GM18858 (cell line): ENCODE measurements around the gene MIB1.
"Not testable (repeated sequence)": the region's sequence is repeated elsewhere in the genome, so short reads cannot be mapped to it uniquely, and the experiment has no call there.

Experiments
- ATAC-seq: cut with Tn5 transposase; IDR thresholded peaks from one replicate; pipeline ENCODE4 v1.9.1; 2021; ENCODE audit not compliant: unreplicated experiment

MIB1 gene

DNA sequence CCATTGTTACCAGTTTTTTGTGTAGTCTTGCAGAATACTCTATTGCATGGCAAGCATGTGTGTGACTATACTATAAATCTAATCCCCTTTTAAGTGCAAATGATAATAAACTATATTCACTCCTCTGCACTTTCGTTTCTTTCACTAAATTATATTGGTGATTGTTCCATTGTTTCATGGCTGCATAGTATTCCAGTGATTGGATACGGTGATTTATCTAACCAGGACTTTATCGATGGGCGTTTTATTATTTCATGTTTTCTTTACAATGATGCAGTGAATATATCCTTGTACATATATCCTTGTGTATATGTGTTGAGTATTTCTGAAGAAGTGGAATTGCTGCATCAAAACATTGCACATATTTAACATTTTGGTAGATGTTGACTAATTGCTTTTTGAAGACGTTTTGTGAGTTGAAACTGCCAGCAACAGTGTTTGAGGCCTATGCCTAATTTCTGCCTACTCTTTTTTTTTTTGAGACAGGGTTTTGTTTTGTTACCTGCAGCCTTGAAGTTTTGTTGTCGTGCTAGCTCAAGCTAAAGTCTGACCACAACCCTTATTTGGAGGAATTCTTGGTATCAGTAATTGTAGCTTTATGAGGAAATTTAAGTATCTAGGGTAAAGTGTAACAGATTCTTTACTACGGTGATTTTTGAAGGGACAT, 2.7 kb downstream of the MIB1 start:
- ATAC-seq = no peak

DNA sequence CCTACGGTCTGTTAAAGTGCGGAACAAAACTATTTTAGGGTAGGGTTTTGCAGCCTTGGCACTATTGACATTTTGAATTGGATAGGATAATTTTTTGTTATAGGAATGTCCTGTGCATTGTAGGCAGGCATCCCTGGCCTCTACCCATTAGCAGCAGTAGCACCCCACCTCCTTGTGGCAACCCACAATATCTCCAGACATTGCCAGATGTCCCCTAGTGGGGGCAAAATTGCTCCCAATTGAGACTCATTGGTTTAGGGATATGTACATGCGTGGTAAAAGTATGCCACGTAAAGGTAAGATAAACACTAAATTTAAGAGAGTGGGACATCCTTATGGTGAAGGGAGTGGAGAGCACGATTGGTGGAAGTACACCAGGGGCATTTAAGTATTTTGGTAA, 4.6 kb downstream of the MIB1 start:
- ATAC-seq = no peak

- no peak for ATAC-seq
Observed at GRCh38 chr18:21747268-21747667, 6.7 kb downstream of the MIB1 start.

GRCh38 chr18:21747764-21748693, 7.4 kb downstream of the MIB1 start:
- ATAC-seq = no peak

GRCh38 chr18:21757833-21758232, 17.2 kb downstream of the MIB1 start:
- ATAC-seq = no peak

DNA sequence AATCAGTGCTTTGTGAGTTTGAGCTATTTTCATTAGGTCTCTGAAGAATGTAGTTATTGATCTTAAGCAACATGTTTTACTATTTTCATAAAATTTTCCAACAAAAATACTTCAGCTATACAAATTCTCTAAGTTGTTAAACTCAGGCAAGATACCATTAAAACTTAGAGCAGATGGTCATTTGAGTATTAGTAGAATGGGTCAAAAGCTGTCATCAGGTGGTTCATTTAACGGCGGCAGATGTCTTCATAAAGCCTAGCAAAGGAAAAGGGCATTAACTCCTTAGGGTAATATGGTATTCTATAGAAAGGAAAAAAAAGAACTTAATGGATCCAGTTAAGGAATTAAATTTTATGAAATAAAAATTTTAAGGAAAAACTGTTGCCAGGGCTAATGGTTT, 19.2 kb downstream of the MIB1 start:
- no peak for ATAC-seq

DNA sequence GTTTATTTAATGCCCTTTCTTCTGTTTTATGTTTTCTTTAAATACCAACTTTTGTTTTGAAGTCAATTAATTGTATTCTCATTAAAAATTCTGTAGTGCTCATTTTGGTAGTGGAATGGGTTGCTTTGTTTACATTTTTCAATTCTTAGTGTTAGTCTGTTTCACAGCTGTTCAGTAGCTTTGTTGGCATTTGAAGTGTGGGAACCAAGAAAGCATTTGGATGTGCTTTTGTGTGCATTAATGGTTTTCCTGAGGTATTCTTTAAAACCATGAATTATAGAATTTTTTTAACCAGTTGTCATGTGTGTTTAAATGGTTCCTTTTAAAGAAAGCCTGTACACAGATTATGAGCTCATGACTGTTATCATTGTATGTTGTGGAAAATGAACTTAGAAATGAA, 19.7 kb downstream of the MIB1 start:
- ATAC-seq = no peak

DNA sequence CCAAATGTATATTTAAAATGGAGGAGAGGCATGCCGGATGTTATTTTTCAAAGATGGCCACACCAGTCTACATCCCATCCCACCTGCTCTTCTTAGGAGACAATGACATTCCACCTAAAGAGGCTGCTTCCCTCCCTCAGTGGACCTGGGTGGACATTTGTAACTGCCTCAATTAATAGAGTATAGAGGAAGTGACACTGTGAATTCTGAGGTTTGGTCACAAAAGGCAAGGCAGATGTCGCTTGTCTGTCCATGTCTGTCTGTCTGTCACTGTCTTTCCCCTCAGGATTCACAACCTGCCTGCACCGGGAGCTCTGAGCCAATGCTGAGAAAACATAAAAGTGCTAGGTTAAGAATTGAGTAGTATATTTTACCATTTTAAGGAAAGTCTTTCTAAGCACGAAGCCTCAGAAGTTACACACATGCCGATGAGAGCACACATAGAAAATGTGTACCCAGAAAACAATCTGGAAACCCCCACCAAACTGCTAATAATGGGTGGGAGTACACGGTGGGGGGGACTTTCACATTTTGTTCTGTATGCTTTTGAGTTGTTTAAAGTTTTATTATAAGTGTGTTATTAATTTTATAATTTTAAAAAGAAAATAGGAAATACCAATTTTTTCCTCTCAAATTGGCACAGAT, 21.0 kb downstream of the MIB1 start:
- ATAC-seq = no peak

DNA sequence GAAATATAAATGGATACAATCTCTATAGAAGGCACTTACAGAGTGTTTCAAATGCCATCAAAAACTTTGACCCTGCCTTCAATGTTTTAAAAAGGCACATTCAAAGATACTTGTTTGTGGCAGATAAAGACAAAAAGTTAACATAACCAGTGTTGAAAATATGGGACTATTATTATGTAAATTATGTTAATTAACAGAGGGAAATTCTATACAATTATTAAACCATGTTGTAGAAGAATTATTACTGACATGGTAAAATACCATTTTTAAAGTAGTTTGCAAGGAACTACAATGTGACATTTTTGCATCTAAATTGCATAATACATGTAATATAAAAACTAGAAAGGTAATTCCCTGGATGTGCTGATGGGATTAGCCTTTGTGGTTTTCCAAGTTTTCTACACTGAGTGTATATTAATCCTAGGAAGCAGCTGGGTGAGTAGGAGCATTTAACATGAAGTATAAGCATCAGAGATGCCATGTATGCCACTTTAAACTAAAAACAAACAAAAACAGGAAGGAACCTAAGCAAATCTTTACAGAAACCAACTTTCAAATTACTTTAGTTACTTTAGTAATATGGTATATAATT, 21.7 kb downstream of the MIB1 start:
- ATAC-seq = no peak

- peak; percentile 35 for ATAC-seq
Observed at GRCh38 chr18:21763846-21764646, 23.5 kb downstream of the MIB1 start.

DNA sequence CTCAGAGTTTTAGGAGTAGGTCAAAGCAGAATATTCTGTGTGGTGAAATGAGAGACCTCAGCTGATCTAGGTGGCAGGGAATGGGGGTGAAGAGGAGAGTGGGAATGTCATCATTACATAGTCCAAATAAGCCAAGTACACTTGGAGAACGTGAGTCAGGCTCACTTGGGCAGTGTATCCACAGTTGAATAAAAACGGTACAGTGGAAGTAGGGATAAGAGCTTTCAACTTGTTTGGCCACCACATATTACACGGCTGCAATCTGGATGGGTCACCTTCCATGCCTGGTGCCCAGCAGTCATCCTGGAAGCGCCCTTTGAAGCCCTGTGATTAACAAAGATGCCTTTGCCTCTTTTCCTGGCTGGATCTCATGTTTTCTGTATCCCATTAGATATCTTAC, 28.6 kb downstream of the MIB1 start:
- no peak for ATAC-seq

DNA sequence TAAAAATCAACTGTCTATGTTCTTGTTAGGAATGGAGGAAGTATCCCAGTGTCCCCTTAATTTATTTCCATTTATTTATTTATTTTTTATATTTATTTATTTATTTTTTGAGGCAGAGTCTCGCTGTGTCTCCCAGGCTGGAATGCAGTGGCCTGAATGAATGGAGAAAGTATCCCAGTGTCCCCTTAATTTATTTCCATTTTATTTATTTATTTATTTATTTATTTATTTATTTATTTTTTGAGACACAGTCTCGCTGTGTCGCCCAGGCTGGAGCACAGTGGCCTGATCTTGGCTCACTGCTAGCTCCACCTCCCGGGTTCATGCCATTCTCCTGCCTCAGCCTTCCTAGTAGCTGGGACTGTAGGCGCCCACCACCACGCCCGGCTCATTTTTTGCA, 34.1 kb downstream of the MIB1 start:
- ATAC-seq = no peak

- ATAC-seq = peak; percentile 80
Observed at GRCh38 chr18:21777814-21778213, 37.2 kb downstream of the MIB1 start.

DNA sequence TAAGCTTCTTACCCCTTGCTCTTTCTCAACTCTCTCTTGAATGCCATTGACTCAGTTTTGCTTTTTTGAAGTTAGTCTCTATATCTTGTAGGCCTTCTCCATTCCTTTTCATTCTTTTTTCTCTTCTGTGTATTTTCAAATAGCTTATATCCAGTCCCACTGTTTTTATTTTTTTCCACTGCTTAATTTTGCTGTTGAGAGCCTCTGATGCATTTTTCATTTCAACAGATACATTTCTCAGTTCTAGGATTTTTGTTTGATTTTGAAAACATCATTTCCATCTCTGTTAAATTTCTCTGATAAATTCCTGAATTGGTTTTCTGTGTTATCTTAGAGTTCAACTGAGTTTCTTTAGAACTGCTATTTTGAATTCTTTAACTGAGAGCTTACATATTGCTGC, 45.9 kb downstream of the MIB1 start:
- no peak for ATAC-seq

- not testable (repeated sequence) for ATAC-seq
Observed at GRCh38 chr18:21796089-21796488, 55.5 kb downstream of the MIB1 start.

DNA sequence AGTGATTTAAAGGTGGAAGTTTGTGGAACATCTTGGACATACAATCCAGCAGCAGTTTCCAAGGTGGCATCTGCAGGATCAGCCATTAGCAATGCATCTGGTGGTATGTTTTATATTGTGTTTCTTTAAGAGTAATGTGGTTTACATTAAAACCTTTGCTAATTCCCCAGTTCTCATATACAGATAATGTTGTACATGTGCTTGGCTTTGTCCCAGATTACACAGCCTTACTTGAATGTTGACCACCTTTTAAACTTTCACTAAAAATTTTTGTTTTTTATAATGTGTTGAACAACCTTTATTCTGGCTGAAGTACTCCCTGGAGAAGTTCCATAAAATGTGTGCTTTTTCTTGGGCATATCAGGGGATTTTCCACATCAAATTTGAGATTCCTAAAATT, 57.5 kb downstream of the MIB1 start:
- no peak for ATAC-seq

- ATAC-seq = no peak
Observed at GRCh38 chr18:21799721-21800120, 59.1 kb downstream of the MIB1 start.

- ATAC-seq = no peak
Observed at GRCh38 chr18:21803495-21803894, 62.9 kb downstream of the MIB1 start.

DNA sequence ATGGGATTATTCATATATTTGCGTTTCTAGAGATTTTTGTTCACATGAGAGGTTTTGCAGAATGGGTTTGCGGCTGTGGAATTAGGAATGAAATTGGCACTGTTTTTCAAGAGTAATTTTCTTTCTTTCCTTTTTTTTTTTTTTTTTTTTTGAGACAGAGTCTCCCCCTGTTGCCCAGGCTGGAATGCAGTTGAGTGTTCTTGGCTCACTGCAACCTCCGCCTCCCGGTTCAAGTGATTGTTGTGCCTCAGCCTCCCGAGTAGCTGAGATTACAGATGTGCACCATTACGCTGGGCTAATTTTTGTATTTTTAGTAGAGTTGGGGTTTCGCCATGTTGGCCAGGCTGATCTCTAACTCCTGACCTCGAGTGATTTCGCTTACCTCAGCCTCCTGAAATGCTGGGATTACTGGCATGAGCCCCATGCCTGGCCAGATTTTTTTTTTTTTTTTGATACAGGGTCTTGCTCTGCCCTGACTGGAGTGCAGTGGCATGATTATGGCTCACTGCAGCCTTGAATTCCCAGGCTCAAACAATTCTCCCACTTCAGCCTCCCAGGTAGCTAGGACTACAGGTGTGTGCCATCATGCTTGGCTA, 65.3 kb downstream of the MIB1 start:
- ATAC-seq = no peak

DNA sequence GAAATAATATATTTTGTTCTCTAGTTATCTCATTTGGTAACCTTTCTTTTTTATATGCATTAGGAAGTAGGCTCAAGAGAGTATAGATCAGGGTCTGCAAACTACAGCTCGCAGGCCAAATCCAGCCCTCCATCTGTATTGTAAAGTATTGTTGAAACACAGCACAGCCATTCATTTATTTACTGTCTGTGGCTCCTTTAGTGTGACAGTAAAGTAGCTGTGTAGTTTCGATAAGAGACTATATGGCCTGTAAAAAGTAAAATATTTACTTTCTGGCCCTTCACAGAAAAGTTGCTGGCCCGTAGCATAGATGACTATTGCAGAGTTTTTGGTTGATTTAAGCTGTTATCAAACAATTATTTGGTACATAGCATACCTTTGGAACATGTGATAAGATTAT, 67.6 kb downstream of the MIB1 start:
- ATAC-seq = no peak
